ENCODE results near the gene SPOCK1.

The SPOCK1 gene

DNA sequence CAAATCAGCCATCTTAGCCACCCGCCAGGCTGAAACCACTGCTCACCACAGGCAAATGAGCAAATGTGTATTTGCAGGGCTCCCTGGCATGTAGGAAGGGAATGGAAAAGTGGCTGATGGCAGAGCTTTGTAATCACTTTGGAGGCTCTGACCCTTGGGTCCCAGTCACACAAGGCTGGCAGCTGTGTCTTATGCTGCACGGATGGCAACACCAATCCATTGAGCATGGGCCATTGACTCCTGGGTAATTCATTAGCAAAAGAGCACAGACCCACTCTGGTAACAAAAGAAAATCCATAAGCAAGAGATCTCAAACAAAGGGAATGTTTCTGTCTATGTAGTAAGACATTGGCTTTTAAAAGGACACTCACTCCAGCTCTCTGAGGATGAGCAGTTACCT lies 57.6 kb downstream of the SPOCK1 start:
- DNase-seq (ENCODE audit: low read depth), result no peak

DNA sequence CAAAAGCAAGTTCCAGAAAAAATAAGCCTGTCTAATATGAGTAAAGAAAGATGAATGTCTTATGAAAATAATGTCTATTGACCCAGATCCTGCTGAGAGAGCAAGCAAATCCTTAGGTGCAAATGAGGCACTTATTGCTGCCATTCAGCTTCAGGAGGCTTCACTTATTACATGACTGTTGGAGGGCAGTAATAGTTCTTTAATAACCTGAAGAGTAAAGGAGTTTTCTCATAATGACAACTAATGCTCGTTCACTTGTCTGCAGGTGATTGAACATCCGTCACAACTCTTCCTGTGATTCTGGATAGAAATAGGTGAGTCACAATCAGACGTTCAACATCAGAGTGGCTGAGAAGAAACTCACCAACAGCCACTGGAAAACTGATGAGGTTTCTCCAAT lies 58.3 kb downstream of the SPOCK1 start:
- no peak for DNase-seq (ENCODE audit: low read depth)

DNA sequence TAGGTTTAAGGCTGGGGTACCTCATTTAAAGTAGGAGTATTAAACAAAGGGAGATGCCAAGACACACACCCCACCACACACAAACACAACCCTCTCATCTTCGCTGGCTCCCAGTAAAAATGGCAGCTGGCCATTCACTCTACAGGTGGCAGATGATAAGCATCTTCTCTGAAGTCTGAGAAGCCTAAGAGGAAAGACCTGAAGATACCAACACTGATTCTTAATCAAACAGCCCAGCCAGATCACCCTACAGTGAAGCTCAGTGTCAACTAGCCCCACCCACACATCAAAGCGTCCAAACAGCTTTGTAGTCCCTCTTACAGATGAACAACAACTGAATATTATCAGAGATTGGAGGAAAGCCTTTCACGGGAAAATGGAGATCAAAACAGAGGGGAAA lies 59.5 kb downstream of the SPOCK1 start:
- DNase-seq (ENCODE audit: low read depth), result no peak

DNA sequence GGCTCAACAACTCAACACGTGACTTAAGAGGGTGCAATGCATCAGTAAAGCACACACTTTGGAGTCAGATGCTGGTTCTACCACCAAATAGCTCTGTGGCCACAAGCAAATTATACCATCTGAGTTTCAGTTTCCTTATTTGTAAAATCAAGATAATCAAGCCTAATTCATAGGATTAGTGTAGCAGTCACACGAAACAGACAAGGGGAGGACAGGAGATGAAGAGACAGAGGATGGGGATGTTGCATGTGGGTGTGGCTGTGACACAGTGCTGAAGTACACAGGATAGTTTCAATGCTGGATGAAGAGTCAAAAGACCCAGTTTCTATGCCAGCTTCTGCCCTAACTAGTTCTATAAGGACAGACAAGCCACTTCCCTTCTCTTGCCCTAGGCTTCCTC lies 60.2 kb downstream of the SPOCK1 start:
- no peak for DNase-seq (ENCODE audit: low read depth)

DNA sequence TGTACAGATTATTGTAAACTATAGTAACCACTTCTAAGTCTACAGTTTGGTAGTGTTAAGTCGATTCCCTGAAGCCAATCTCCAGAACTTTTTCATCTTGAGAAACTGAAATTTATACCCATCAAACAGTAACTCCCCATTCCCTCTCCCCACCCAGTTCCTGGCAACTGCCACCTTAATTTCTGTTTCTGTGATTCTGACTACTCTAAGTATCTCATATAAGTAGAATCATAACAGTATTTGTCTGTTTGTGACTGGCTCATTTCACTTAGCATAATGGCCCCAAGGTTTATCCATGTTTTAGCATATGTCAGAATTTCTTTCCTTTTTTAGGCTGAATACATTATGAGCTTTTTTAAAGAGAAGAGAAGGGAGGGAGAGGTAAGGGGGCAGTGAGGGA lies 61.4 kb downstream of the SPOCK1 start:
- DNase-seq (ENCODE audit: low read depth), result no peak

DNA sequence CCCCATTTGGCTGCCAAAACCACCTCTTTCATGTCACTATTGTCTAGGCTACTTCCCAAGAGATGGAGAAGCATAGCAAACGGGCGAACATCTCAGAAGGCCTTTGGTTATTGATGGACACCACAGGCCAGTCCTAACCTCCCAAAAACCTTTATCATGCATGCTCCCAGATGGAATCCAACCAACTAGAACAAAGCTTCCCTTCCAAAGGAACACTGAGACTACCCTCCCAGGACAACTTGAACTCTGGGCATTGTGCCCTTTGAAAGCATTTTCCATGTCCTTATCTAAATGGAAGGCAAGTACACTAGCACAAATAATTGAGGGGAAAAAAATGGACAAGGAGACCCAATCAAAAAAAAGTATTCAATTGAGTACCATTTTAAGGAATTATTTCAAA lies 65.6 kb downstream of the SPOCK1 start:
- no peak for DNase-seq (ENCODE audit: low read depth)

DNA sequence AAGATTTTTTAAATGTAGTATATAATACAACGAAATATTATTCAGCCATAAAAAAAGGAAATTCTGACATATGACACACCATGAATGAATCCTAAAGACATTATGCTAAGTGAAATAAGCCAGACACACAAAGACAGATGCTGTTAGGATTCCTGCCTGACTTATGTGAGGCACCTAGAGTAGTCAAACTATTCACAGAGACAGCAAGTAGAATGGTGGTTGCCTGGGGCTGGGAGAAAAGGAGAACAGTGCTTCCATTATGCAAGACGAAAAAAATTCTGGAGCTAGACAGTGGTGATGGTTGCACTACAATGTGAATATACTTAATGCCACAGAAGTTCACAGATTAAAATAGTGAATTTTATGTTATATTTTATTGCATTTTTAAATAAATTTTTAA lies 66.8 kb downstream of the SPOCK1 start:
- no peak for DNase-seq (ENCODE audit: low read depth)

DNA sequence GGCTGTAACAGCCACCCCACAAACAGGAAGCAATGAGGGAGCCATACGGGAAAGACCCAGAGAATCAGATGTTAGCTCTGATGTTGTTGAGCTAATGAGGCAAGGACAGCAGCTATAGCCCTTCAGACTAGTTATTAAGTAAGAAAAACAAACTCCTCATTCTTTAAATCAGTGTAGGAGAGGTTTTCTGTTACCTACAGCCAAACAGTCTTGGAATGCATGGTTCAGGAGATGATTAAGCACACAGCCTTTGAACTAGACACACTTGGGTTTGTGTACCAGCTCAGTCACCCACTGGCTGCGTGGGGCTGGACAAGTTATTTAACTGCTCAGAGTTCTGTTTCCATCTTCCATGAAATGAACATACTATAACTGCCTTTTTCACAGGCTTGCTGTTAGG lies 68.1 kb downstream of the SPOCK1 start:
- no peak for DNase-seq (ENCODE audit: low read depth)

DNA sequence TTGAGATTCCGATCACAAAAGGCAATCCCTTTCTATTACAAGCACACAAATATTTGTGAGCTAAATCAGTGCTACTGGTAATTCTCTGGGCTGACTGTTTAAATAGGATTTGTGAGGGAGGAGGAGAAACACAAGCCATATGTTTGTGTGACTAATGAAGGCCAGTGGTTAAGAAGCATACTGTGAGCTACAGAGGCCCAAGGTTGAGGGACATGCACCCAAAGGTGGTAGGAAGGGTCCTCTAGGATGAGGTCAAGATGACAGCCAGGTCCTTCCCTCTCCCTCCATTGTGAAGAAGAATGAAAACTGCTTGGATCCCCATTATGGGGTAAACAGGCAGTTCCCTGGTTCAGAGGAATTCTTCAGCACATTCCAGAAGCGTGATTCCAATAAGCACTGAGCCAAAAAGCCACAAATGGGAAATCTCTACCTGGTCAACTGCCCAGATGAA lies 83.9 kb downstream of the SPOCK1 start:
- no peak for DNase-seq (ENCODE audit: low read depth)

DNA sequence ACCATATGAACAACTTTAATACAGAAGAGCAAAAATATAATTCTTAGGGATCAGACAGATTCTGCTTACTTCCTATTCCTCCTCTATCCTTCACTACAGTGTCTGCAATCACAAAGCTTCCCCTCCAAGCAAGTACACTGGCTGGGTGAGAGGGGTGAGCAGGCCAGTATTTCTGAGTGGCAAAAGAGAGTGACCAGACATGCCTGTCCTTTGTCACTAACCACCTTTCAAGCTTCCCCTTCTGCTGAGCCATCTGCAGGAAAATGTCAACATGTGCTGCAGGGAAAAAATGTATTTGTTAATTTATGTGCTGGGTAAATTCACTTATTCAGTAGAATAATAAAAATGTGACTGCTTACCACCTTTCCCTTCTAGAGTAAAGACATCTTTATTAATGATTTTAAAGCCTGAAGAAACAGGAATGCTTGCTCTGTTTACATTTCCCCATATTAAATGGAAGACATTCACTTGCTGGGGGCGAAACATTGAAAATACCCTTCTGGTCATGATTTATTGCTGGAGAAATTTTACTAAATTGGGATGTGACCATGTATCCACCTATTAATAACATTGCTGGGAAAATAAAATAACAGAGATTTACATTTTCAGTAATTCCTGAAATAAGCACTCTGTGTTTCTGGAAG lies 84.9 kb downstream of the SPOCK1 start:
- DNase-seq (ENCODE audit: low read depth), result no peak

DNA sequence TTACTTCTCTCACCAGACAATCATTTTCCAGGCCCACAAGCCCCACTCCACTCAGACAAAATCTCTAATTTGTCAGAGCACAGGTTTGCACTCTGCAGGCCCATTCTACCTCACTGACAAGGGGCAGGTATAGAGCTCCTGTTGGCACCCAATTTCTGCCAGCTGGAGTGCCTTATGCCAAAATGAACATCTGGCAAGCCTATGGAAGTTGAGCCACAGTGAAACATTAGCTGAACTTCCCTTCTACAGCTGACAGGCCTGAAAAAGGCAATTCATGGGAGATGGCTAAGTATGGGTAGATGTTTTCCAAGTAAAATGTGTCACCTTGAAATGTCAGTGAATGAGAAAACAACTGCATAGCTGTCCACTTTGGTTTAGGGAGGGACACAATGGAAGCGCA lies 87.0 kb downstream of the SPOCK1 start:
- DNase-seq (ENCODE audit: low read depth), result no peak

DNA sequence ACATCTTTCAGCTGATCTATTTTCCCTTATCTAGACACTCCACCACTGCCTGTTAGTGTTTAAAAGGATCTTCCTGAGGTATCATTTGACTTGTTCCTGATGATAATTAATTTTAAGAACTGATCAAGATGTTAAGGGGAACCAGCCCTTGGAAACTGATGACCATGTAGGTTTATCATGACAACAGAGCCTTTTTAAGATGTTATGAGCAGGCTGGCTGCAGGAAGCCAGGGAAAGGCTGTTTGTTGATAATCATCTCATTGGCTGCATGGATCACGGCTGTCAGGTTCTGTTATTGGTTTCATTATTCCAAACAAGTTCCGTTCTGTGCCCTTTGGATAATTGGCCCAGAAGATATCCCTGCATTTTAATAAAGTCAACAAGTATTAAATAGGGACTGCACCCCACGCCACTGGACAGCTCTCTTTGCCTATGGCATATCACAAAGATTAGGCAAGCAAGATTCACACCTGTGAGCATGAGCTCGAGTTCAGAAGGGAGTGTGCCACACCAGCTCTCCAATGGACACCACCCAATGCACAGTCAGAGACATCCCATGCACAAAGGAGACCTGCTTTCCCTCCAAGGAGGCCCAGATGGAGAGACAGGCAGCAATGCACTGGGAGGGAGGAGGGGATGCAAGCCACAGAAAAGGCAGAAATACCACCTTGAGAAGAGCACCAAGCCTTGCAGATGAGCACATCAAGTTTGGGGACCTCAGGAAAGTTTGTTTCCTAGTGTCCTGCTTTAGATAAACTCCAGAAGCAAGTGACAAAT lies 88.7 kb downstream of the SPOCK1 start:
- no peak for DNase-seq (ENCODE audit: low read depth)

DNA sequence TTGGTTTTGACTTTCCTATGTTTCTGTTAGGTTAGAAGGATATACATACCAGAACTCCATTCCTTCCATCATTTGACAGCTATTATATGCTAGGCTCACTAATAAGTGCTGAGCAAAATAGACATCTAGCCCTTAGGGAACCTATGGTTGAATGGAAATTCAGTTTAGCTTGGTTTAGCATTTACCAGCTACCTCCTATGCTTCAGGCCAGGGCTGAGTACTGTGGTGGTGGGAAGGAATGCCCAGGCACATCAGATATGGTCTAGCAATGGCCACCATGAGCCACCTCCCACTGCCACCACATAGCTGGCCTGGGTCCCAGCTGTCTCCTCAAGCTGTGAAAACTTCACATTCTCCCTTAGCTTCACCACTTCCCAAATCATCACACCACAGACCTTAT lies 89.4 kb downstream of the SPOCK1 start:
- DNase-seq (ENCODE audit: low read depth), result no peak

DNA sequence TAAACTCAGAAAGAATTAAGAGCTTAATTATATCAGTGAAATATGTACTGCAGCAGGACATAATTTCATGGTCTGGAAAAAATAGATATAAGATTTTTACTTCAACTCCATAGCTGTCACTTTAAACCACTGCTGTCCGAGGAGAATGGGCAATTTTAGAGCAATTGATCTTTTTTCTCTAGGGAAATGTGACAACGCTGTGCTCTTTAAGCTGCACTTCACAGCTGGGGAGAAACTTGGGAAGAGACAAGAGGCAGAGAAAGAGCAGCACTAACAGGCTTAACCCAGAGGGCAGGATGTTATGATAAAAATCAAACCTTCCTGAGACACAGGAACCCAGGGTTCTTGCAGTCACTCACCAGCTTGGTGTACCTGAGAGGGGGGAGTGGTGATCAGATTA lies 92.0 kb downstream of the SPOCK1 start:
- DNase-seq (ENCODE audit: low read depth), result no peak

DNA sequence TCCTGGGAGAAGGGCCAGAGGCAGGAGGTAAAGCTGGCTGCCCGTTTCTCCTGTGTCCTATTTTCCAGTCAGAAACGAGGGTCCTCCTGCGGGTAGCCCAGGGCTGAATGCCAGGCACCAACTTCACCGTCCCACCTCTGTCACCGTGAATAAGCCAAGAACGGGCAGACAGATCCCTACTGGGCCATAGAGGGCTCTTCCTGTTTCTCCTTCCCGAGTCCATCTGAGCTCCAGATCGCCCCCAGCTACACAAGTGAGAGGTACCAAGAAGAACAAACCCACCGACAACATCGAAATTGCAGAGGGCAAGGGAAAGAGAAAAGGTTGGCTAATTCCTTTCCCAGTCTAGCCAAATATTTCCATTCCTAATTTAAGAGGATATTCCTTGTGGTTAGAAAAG lies 93.7 kb downstream of the SPOCK1 start:
- DNase-seq (ENCODE audit: low read depth), result no peak

DNA sequence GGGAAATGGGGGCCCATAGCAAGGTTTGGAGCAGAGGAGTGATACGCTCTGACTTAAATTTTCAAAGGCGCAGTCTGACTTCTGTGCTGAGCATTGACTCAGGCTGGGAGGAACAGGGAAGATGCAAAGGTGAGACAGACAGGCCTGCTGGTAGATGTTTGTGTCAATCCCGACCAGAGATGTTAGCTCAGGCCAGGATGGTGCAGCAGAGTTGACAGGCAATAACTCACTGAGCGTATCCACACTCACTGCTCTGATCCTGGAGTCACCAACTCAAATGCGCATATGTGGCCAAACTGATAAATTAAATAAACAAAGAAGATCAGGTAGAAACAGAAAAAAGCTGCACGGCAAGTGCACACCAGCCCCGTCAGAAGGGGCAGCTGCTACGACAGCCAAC lies 95.3 kb downstream of the SPOCK1 start:
- DNase-seq (ENCODE audit: low read depth), result no peak

DNA sequence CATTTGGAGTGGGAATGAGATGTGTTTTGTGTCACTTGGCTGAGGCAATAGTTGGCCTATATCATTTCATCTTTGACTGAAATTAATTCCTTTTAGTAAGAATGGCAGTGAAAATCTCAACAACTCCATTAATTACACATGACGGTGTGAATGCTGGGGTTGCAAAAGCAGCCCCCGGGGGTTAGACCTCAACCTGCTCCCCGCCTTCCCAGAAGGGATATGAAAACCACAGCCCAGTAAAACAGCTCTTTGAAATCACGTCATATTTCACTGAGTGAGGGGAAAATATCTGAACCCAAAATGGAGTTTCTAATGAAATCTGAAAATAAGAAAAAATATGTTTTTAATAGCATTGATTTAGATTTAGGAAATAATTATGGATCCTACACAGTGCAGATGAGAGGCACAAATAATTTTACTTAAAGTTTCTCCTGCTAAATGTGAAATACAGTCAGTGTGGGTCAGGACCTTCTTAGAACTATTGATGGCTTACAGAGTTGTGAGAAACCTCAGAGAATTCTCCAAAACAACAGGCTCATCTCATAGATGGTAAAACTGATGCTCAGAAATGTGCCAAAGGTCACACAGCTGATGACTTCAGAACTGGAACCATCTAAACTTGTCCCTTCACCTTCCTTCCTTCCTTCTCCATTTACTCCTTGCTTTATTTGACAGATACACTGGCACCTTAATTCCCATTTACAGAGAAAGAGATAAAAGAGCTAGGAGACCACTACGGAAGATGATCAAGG lies 96.5 kb downstream of the SPOCK1 start:
- no peak for DNase-seq (ENCODE audit: low read depth)

DNA sequence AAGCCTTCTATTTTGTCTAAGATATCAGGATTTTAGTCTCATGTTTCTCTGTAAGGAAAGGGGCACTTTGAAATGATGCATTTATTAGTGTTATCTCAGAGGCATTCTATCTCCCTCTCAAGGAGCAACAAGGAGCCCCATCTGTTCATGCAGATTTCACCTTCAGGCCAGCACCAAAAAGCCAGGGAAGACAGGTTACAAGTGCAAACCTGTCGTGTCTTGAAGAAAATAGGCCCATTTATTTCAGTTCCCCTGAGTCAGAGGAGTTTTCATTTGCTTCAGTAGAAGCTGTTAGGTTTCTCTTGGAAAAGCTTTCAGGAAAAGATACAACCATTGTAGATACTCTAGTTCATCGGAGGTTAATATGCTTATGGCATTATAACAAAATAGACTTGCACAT lies 97.2 kb downstream of the SPOCK1 start:
- DNase-seq (ENCODE audit: low read depth), result no peak

DNA sequence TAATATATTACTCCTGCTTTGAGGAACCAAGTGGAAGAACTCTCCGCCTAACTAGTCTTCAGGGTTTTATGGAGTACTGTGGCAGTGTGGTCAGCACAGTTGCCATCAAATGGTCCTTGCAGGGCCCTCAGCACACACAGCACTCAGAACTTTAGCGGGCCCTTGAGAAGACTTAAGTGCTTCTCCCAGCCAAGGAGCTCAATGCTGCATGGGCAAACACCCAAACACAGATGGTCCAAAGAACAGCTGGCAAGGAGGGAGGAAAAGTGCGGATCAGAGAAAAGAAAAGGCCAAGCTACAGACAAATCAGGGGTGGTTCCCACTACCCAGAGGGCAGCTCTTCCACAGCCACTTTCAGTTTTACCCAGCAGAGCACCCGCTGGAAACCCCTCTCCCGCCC lies 98.6 kb downstream of the SPOCK1 start:
- no peak for DNase-seq (ENCODE audit: low read depth)

DNA sequence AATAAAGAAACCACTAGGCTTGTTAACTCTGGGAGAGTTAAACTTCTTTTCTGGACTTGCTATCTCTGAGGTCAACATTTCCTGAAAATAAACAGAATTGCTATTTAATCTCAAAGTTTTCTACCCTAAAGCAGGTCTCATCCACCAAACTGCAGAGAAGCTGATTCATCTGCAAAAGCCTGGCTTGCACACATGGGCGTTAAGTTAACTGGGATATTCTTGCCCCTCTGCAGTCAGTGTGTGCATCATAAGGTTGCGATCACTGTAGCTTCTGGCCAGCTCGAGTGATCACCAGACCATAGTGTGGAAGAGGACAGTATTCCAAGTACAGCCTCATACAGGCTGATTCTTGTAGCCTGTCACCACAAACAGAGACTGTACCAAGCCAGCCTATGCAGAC lies 99.2 kb downstream of the SPOCK1 start:
- DNase-seq (ENCODE audit: low read depth), result no peak

DNA sequence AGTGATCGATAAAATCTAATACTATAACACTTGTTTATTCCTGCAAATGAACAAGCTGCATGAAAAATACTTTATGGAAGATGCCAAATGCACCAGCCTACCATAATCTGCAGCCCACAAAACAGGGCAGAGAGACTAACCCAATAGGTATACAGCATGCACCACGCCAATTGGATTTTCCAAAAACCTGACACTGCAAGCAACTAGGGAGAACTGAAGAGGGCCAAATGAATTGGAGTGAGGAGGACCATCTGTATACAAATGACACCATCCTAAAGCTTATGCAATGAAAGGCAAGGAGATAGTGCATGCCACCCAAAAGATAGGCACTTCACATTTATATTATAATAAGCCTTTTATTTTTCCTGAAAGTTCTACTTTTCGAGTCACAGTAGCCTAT lies 100.4 kb downstream of the SPOCK1 start:
- DNase-seq (ENCODE audit: low read depth), result no peak

DNA sequence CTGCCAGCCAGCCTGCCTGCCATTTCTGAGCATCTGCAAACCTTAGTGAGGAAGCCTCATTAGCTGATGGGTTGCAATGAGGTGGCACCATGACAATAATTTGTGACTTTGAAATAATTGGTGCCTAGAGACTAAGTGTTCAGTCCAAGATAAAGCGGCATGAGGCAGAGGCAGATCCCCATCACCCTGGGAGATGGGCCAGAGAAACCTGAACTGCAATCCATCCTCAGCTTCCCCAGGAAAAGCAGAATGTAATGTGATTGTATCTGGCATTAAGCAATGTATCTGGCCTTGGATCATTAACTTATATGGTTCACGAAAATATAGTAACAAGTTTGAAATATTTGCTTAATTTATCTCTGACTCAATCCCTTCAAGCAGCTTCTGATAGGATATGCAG lies 101.0 kb downstream of the SPOCK1 start:
- no peak for DNase-seq (ENCODE audit: low read depth)

DNA sequence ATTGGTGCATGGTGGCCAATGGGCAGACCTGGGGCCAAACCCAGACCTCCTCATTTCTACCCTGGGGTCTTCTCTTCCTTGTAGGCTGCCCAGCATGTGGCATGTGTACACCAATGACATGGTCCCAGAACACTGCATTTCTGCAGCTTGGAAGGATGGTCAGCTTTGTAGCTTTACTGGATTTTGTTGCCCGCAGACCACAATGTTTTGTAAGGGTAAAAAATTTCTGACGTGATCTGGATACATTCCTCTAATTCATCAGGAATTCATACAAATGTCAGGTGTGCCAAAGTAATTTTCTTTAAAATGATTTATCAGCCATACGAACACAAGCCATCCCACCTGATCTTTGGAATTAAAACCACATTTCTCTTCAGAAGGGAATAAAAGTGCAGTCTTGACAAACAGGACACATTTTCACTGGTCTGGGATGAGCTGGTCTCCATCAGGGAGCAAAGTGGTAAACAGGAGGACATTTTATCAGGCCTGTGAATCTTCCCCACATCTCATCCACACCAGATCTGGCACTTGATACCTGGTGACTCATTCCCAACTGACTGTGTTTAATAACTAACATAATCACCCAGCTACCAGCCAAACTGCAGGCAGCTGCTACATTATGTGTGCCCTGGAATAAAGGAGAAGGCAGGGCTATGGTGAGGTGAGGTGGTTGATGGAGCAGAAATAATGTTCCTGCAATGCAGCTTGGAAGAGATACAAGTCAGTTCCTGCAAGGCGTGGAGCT lies 103.9 kb downstream of the SPOCK1 start:
- DNase-seq (ENCODE audit: low read depth), result no peak
